HG02642 (cell line): ENCODE data around the gene GALNT9.

Source experiments
- ATAC-seq: cut with Tn5 transposase; IDR thresholded peaks from one replicate; pipeline ENCODE4 v1.9.1; 2021; ENCODE audit warnings: mild to moderate bottlenecking; ENCODE audit not compliant: unreplicated experiment, poor library complexity

GALNT9 gene

GRCh38 chr12:132191715-132192553, 137.5 kb downstream of the GALNT9 start:
- no peak for ATAC-seq

- ATAC-seq = no peak
Measured at GRCh38 chr12:132190834-132191500, 138.4 kb downstream of the GALNT9 start.

GRCh38 chr12:132190012-132190755, 139.2 kb downstream of the GALNT9 start:
- peak; percentile 20 for ATAC-seq

GRCh38 chr12:132189378-132190011, 139.9 kb downstream of the GALNT9 start:
- ATAC-seq = peak; percentile 92

- no peak for ATAC-seq
Measured at GRCh38 chr12:132188916-132189325, 140.5 kb downstream of the GALNT9 start.

GRCh38 chr12:132188451-132188901, 140.9 kb downstream of the GALNT9 start:
- no peak for ATAC-seq

- no peak for ATAC-seq
Measured at GRCh38 chr12:132187646-132188450, 141.5 kb downstream of the GALNT9 start.

GRCh38 chr12:132186857-132187620, 142.3 kb downstream of the GALNT9 start:
- ATAC-seq = no peak

- no peak for ATAC-seq
Measured at GRCh38 chr12:132186208-132186856, 143.1 kb downstream of the GALNT9 start.

GRCh38 chr12:132185705-132186104, 143.7 kb downstream of the GALNT9 start:
- ATAC-seq = no peak

- no peak for ATAC-seq
Measured at GRCh38 chr12:132182711-132183365, 146.6 kb downstream of the GALNT9 start.

- ATAC-seq = no peak
Measured at GRCh38 chr12:132182206-132182710, 147.1 kb downstream of the GALNT9 start.

- no peak for ATAC-seq
Measured at GRCh38 chr12:132181570-132182200, 147.7 kb downstream of the GALNT9 start.

GRCh38 chr12:132180648-132181546, 148.5 kb downstream of the GALNT9 start:
- no peak for ATAC-seq

- no peak for ATAC-seq
Measured at GRCh38 chr12:132179431-132180362, 149.7 kb downstream of the GALNT9 start.
